Measurements from ENCODE around the gene DSCAM.

DNA sequence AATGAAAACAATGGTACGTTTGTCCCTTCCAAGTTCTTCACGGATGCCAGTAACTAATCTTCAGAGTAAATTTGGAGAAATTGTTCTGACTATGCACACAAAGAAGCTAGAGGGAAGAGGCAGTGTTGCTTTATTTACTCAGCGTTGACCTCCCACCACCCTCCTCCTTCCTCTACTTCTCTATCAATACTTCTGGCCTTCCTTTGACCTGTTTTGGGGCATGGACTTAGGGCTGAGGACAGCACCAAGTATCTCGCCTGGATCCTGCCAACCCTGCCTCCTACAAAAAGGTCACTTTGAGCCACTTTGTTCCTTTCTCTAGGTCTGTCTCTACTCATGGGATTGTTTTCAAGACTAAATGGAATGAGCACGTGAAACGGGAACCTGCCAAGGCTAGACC lies 282.6 kb downstream of the DSCAM start:
- TF ChIP-seq, protein P1, sequence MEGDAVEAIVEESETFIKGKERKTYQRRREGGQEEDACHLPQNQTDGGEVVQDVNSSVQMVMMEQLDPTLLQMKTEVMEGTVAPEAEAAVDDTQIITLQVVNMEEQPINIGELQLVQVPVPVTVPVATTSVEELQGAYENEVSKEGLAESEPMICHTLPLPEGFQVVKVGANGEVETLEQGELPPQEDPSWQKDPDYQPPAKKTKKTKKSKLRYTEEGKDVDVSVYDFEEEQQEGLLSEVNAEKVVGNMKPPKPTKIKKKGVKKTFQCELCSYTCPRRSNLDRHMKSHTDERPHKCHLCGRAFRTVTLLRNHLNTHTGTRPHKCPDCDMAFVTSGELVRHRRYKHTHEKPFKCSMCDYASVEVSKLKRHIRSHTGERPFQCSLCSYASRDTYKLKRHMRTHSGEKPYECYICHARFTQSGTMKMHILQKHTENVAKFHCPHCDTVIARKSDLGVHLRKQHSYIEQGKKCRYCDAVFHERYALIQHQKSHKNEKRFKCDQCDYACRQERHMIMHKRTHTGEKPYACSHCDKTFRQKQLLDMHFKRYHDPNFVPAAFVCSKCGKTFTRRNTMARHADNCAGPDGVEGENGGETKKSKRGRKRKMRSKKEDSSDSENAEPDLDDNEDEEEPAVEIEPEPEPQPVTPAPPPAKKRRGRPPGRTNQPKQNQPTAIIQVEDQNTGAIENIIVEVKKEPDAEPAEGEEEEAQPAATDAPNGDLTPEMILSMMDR (IDR thresholded peaks at IDR 0.05 in 4 of 5, conservative IDR thresholded peaks at IDR 0.05 in 1 of 5): no peak
- no peak for TF ChIP-seq POLR2A (IDR thresholded peaks at IDR 0.05)
